ENCODE measurements around the gene KCNK13.
"Not testable (repeated sequence)": the region's sequence is repeated elsewhere in the genome, so short reads cannot be mapped to it uniquely, and the experiment has no call there.

Gene KCNK13

GRCh38 chr14:90061685-90062126, at the start of gene KCNK13:
Gene KCNK13, plus strand, starts transcription at chr14:90061994. Its CDS starts 212 bp downstream, at chr14:90062206.
- H3K9ac ChIP-seq (ENCODE audit: low read depth in 1 of 2, low read length in 2 of 2), result peak within 1 kb of the TSS in 1 of 2 donors; percentile 1
- H3K4me1 ChIP-seq (ENCODE audit: control insufficient read depth in 2 of 2, insufficient read depth in 2 of 2, low read length in 2 of 2), result peaks cover 11 to 17% of the 10 kb centered on the region in 2 donors
- peaks cover 32 to 44% of the 10 kb centered on the region in 2 donors for H3K27me3 ChIP-seq (ENCODE audit: control insufficient read depth in 2 of 2, insufficient read depth in 2 of 2, low read length in 2 of 2)
- H3K4me3 ChIP-seq (ENCODE audit: low read length in 2 of 2), result peak within 1 kb of the TSS; percentile 50 to 56
- no peaks in the 10 kb centered on the region for H3K36me3 ChIP-seq (ENCODE audit: control insufficient read depth in 2 of 2, insufficient read depth in 2 of 2, low read length in 2 of 2)
- H3K9me3 ChIP-seq (ENCODE audit: control insufficient read depth in 2 of 2, low read length in 2 of 2), result no peaks in the 10 kb centered on the region
- H3K27ac ChIP-seq (ENCODE audit: low read depth in 2 of 2, low read length in 2 of 2), result no peak within 1 kb of the TSS

GRCh38 chr14:90017371-90017770, 44.4 kb upstream of the KCNK13 start:
- peaks cover 12 to 32% of the 10 kb centered on the region in 2 donors for H3K36me3 ChIP-seq (ENCODE audit: control insufficient read depth in 2 of 2, insufficient read depth in 2 of 2, low read length in 2 of 2)
- no peaks in the 10 kb centered on the region for H3K9me3 ChIP-seq (ENCODE audit: control insufficient read depth in 2 of 2, low read length in 2 of 2)
- H3K27me3 ChIP-seq (ENCODE audit: control insufficient read depth in 2 of 2, insufficient read depth in 2 of 2, low read length in 2 of 2), result no peaks in the 10 kb centered on the region
- H3K4me3 ChIP-seq (ENCODE audit: low read length in 2 of 2), result no peak overlapping the region
- no peaks in the 10 kb centered on the region for H3K4me1 ChIP-seq (ENCODE audit: control insufficient read depth in 2 of 2, insufficient read depth in 2 of 2, low read length in 2 of 2)
- H3K9ac ChIP-seq (ENCODE audit: low read depth in 1 of 2, low read length in 2 of 2), result no peak overlapping the region
- no peak overlapping the region for H3K27ac ChIP-seq (ENCODE audit: low read depth in 2 of 2, low read length in 2 of 2)

DNA sequence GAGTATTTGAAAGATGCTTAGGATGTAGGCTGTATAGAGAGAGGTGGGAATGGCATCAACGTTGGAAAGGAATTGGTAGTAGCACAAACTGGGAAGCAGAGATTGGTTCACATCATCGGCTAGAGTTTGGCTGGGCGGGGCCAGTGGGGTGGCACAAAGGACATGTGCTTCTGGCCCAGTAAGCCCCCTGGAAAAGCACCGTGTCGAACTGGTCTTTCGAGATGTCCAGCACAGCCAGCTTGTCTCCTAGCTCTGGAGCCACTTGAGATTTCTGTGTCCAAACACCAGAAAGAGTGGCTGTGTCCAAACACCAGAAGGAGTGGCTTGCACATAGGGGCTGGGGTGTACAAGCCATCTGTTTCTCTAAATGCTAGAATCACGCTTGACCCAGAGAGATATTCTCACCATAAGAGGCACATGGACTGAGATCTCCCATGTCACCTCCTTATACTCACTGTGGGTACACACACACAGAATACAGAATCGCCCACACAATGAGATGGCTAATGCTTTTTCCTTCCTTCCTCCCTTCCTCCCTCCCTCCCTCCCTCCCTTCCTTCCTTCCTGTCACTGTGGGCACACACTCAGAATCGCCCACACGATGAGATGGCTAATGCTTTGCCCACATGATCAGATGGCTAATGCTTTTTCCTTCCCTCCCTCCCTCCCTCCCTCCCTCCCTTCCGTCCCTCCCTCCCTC, 41.8 kb upstream of the KCNK13 start:
- Histone ChIP-seq H3K36me3 (ENCODE audit: control insufficient read depth in 2 of 2, insufficient read depth in 2 of 2, low read length in 2 of 2) (peaks cover 18 to 41% of the 10 kb centered on the region in 2 donors), H3K9me3 (ENCODE audit: control insufficient read depth in 2 of 2, low read length in 2 of 2) (no peaks in the 10 kb centered on the region), H3K27me3 (ENCODE audit: control insufficient read depth in 2 of 2, insufficient read depth in 2 of 2, low read length in 2 of 2) (no peaks in the 10 kb centered on the region), H3K4me3 (ENCODE audit: low read length in 2 of 2) (no peak overlapping the region), H3K4me1 (ENCODE audit: control insufficient read depth in 2 of 2, insufficient read depth in 2 of 2, low read length in 2 of 2) (no peaks in the 10 kb centered on the region), H3K27ac (ENCODE audit: low read depth in 2 of 2, low read length in 2 of 2) (no peak overlapping the region), H3K9ac (ENCODE audit: low read depth in 1 of 2, low read length in 2 of 2) (no peak overlapping the region)

DNA sequence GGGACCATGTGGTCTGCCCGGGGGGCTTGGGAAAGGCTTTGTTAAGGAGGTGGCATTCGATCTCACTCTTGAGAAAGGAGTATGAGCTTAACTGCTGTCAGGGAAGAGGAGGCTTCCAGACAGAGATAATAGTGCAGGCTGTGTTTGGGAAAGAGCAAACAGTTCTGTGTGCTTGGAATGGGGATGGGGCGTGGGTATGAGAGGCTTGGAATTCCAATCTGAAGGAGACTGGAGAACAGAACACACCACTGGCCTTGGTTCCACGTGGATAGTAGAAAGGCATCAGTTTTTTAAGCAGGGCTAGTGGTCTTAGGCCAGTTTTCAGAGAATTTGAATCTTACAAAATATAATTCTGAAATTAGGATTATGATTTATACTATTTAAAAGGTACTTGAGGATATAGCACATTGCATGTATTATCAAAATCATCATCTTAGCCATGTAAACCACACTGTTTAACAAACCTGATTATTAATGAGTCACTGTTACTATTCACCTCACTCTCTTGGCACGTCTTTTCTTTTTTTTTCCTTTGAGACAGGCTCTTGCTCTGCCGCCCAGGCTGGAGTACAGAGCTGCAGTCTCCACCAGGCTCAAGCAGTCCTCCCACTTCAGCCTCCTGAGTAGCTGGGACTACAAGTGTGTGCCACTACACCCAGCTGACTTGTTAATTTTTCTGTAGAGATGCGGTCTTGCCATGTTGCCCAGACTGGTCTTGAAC, 38.5 kb upstream of the KCNK13 start:
- Histone ChIP-seq H3K27ac (ENCODE audit: low read depth in 2 of 2, low read length in 2 of 2) (no peak overlapping the region), H3K4me1 (ENCODE audit: control insufficient read depth in 2 of 2, insufficient read depth in 2 of 2, low read length in 2 of 2) (no peaks in the 10 kb centered on the region), H3K9me3 (ENCODE audit: control insufficient read depth in 2 of 2, low read length in 2 of 2) (no peaks in the 10 kb centered on the region), H3K4me3 (ENCODE audit: low read length in 2 of 2) (no peak overlapping the region), H3K36me3 (ENCODE audit: control insufficient read depth in 2 of 2, insufficient read depth in 2 of 2, low read length in 2 of 2) (peaks cover 23 to 40% of the 10 kb centered on the region in 2 donors), H3K9ac (ENCODE audit: low read depth in 1 of 2, low read length in 2 of 2) (no peak overlapping the region), H3K27me3 (ENCODE audit: control insufficient read depth in 2 of 2, insufficient read depth in 2 of 2, low read length in 2 of 2) (no peaks in the 10 kb centered on the region)

DNA sequence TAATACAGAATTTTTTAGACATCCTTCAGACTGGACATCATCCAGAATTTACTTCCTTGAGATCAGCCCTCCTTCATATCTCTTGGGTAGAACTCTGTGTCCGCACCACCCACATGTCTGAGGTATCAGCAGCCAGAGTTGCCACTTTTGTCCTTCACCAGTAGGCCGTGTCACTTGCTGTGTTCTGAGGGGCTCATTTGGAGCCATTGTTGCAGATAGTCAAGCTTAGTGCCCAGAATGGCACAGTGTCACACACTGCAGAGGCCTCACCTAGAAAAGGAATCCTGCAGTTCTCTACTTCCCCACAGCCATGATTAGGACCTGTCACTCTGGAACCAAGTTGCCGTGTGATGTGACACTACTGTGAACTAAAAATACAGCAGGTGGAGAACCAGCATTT, 36.9 kb upstream of the KCNK13 start:
- Histone ChIP-seq H3K27me3 (ENCODE audit: control insufficient read depth in 2 of 2, insufficient read depth in 2 of 2, low read length in 2 of 2) (no peaks in the 10 kb centered on the region), H3K27ac (ENCODE audit: low read depth in 2 of 2, low read length in 2 of 2) (no peak overlapping the region), H3K9ac (ENCODE audit: low read depth in 1 of 2, low read length in 2 of 2) (no peak overlapping the region), H3K4me3 (ENCODE audit: low read length in 2 of 2) (no peak overlapping the region), H3K9me3 (ENCODE audit: control insufficient read depth in 2 of 2, low read length in 2 of 2) (no peaks in the 10 kb centered on the region), H3K36me3 (ENCODE audit: control insufficient read depth in 2 of 2, insufficient read depth in 2 of 2, low read length in 2 of 2) (peaks cover 23 to 32% of the 10 kb centered on the region in 2 donors), H3K4me1 (ENCODE audit: control insufficient read depth in 2 of 2, insufficient read depth in 2 of 2, low read length in 2 of 2) (no peaks in the 10 kb centered on the region)

GRCh38 chr14:90026608-90027007, 35.2 kb upstream of the KCNK13 start:
- H3K9ac ChIP-seq (ENCODE audit: low read depth in 1 of 2, low read length in 2 of 2); H3K4me1 ChIP-seq (ENCODE audit: control insufficient read depth in 2 of 2, insufficient read depth in 2 of 2, low read length in 2 of 2); H3K27ac ChIP-seq (ENCODE audit: low read depth in 2 of 2, low read length in 2 of 2); H3K9me3 ChIP-seq (ENCODE audit: control insufficient read depth in 2 of 2, low read length in 2 of 2); H3K27me3 ChIP-seq (ENCODE audit: control insufficient read depth in 2 of 2, insufficient read depth in 2 of 2, low read length in 2 of 2); H3K4me3 ChIP-seq (ENCODE audit: low read length in 2 of 2): not testable (repeated sequence)
- H3K36me3 ChIP-seq (ENCODE audit: control insufficient read depth in 2 of 2, insufficient read depth in 2 of 2, low read length in 2 of 2), result peaks cover 19 to 32% of the 10 kb centered on the region in 2 donors

- no peak overlapping the region for H3K4me3 ChIP-seq (ENCODE audit: low read length in 2 of 2)
- no peak overlapping the region for H3K9ac ChIP-seq (ENCODE audit: low read depth in 1 of 2, low read length in 2 of 2)
- H3K9me3 ChIP-seq (ENCODE audit: control insufficient read depth in 2 of 2, low read length in 2 of 2), result no peaks in the 10 kb centered on the region
- H3K36me3 ChIP-seq (ENCODE audit: control insufficient read depth in 2 of 2, insufficient read depth in 2 of 2, low read length in 2 of 2), result peaks cover 17 to 21% of the 10 kb centered on the region in 2 donors
- H3K4me1 ChIP-seq (ENCODE audit: control insufficient read depth in 2 of 2, insufficient read depth in 2 of 2, low read length in 2 of 2), result no peaks in the 10 kb centered on the region
- H3K27me3 ChIP-seq (ENCODE audit: control insufficient read depth in 2 of 2, insufficient read depth in 2 of 2, low read length in 2 of 2), result no peaks in the 10 kb centered on the region
- H3K27ac ChIP-seq (ENCODE audit: low read depth in 2 of 2, low read length in 2 of 2), result no peak overlapping the region
These were observed 34.0 kb upstream of the KCNK13 start for GRCh38 chr14:90027842-90028241.

GRCh38 chr14:90034156-90034555, 27.6 kb upstream of the KCNK13 start:
- no peak overlapping the region for H3K27ac ChIP-seq (ENCODE audit: low read depth in 2 of 2, low read length in 2 of 2)
- H3K27me3 ChIP-seq (ENCODE audit: control insufficient read depth in 2 of 2, insufficient read depth in 2 of 2, low read length in 2 of 2), result no peaks in the 10 kb centered on the region
- H3K4me3 ChIP-seq (ENCODE audit: low read length in 2 of 2), result no peak overlapping the region
- peaks cover 14 to 16% of the 10 kb centered on the region in 2 donors for H3K36me3 ChIP-seq (ENCODE audit: control insufficient read depth in 2 of 2, insufficient read depth in 2 of 2, low read length in 2 of 2)
- no peaks in the 10 kb centered on the region for H3K4me1 ChIP-seq (ENCODE audit: control insufficient read depth in 2 of 2, insufficient read depth in 2 of 2, low read length in 2 of 2)
- H3K9ac ChIP-seq (ENCODE audit: low read depth in 1 of 2, low read length in 2 of 2), result no peak overlapping the region
- H3K9me3 ChIP-seq (ENCODE audit: control insufficient read depth in 2 of 2, low read length in 2 of 2), result no peaks in the 10 kb centered on the region

GRCh38 chr14:90034835-90035525, 26.8 kb upstream of the KCNK13 start:
- Histone ChIP-seq H3K4me1 (ENCODE audit: control insufficient read depth in 2 of 2, insufficient read depth in 2 of 2, low read length in 2 of 2) (no peaks in the 10 kb centered on the region), H3K27me3 (ENCODE audit: control insufficient read depth in 2 of 2, insufficient read depth in 2 of 2, low read length in 2 of 2) (no peaks in the 10 kb centered on the region), H3K9ac (ENCODE audit: low read depth in 1 of 2, low read length in 2 of 2) (no peak overlapping the region), H3K4me3 (ENCODE audit: low read length in 2 of 2) (no peak overlapping the region), H3K9me3 (ENCODE audit: control insufficient read depth in 2 of 2, low read length in 2 of 2) (no peaks in the 10 kb centered on the region), H3K27ac (ENCODE audit: low read depth in 2 of 2, low read length in 2 of 2) (no peak overlapping the region), H3K36me3 (ENCODE audit: control insufficient read depth in 2 of 2, insufficient read depth in 2 of 2, low read length in 2 of 2) (peaks cover 14% of the 10 kb centered on the region in 2 donors)
